Measurements from ENCODE around the gene DISC1.
"Not testable (repeated sequence)": the region's sequence is repeated elsewhere in the genome, so short reads cannot be mapped to it uniquely, and the experiment has no call there.

DISC1 gene

DNA sequence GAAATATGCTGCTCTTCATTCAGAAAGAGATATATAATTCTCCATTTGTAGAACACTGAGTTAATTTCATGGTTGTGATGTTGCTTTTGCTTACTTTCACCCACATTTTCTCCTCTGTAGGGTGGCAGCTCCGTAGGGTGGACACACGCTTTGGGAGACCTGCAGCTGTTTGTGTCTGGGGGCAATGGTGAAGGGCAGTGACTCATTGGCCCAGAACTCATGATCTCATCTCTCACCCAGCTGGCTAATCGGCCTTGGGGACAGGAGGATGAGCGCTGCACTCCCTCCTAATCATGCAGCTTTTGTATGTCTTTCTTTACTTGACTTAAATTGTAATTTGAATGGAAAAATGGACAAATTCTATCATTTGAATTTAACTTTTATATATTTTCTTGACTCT, 9.6 kb downstream of the DISC1 start:
- DNase-seq (ENCODE audit: low read depth): no peak

DNA sequence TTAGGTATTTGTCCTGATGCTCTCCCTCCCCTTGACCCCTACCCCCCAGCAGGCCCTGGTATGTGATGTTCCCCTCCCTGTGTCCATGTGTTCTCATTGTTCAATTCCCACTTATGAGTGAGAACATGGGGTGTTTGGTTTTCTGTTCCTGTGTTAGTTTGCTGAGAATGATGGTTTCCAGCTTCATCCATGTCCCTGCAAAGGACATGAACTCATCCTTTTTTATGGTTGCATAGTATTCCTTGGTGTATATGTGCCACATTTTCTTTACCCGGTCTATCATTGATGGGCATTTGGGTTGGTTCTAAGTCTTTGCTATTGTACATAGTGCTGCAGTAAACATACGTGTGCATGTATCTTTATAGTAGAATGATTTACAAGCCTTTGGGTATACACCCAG, 10.3 kb downstream of the DISC1 start:
- not testable (repeated sequence) for DNase-seq (ENCODE audit: low read depth)

DNA sequence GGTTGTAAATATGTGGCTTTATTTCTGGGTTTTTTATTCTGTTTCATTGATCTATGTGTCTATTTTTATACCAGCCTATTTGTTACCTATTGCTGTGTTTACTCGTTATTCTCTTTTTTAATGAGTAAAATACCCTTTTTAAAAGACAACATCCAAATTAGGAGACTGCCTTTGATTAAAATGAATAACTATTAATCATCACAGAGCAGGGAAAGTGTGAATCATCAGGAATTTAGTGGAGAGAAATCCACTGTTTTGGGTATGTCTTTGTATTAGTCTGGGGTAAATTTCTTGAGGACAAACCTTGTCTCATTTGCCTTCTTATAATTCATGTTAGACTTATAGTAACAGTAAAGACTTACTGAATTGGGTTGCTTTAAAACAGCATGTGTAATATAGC, 12.1 kb downstream of the DISC1 start:
- DNase-seq (ENCODE audit: low read depth): no peak

DNA sequence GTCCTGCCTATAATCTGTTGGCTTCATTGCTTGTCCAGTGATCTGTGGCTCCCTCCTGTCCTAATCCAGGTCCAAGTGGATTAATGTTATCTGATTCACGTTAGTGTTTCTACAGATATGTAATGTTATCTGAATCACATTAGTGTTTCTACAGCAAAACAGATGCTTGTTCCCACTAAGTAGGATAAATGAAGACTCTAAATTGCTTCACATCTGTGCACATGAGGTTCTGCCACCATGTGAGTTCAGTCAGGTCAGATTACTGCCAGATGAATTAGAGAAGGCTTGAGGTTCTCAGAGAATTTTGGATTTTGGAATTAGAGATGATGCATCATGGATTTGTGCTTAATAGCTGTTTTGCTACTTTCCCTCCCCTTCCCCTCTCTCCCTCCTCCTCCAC, 13.2 kb downstream of the DISC1 start:
- DNase-seq (ENCODE audit: low read depth): no peak

DNA sequence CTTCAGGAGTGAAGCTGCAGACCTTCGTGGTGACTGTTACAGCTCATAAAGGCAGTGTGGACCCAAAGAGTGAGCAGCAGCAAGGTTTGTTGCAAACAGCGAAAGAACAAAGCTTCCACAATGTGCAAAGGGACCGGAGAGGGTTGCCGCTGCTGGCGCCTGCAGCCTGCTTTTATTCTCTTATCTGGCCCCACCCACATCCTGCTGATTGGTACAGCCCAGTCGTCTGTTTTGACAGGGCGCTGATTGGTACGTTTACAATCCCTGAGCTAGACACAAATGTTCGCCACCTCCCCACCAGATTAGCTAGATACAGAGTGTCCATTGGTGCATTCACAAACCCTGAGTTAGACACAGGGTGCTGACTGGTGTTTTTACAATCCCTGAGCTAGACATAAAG, 14.9 kb downstream of the DISC1 start:
- DNase-seq (ENCODE audit: low read depth): not testable (repeated sequence)

DNA sequence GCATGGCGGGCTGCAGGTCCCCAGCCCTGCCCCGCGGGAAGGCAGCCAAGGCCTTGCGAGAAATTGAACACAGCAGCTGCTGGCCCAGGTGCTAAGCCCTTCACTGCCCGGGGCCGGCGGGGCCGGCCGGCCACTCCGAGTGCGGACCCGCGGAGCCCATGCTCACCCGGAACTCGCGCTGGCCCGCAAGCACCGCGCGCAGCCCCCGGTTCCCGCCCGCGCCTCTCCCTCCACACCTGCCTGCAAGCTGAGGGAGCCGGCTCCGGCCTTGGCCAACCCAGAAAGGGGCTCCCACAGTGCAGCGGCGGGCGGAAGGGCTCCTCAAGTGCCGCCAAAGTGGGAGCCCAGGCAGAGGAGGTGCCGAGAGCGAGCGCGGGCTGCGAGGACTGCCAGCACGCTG, 15.5 kb downstream of the DISC1 start:
- DNase-seq (ENCODE audit: low read depth): not testable (repeated sequence)

DNA sequence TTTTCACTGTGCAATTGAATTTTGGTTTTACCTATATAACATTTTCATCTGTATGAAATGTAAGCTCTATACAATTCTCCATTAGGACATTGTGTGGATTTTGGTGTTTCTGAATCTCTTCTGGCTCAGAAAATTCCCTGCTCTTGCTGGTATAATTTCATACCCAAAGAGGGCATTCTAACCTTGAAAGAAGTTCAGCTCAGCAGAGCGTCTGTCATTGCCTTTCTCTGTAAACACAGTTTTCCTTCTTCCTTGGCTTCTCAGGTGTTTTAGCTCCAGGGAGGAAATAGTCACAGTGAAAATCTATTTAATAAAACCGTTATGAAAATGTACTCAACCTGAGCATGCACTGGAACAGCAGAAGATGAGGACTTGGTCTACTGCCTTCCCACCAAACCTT, 16.0 kb downstream of the DISC1 start:
- DNase-seq (ENCODE audit: low read depth): no peak

DNA sequence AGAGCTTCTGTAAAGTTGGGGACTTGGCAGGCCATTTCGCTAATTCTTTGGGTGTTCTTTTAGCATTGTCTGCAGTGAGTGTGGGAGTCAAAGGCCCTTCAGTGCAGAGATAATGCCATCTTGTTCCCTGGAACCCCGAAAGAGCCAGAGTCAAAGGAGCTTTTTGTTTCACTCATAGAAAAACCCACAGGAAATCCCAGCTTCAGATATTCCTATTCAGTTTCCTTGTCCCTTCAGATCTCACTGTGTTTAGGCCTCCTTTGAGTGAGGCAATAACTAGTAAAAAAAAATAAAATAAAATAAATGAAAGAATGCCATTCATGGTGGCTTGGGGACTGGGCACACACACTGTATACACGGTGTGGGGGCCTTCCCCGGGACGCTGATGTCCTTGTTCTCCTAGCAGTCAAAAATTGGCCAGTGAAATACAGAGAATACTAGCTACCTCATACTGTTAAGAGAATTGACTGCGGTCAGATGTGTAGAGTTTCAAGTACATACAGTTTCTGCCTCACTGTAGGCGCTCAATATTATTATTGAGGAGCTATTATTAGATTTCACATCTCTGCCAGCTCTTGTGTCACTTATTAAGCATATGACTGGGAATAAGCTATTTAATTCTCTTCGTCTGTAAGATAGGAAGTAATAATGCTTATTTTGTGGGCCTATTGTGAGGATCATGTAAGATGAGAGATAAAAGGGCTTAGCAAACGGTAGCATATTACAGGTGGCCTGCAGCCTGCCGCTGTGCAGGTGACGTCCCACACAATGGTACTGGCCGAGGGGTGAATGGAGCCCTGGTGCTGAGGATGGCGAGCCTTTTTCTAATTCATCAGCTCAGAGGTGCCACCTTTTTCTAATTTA, 16.7 kb downstream of the DISC1 start:
- no peak for DNase-seq (ENCODE audit: low read depth)

DNA sequence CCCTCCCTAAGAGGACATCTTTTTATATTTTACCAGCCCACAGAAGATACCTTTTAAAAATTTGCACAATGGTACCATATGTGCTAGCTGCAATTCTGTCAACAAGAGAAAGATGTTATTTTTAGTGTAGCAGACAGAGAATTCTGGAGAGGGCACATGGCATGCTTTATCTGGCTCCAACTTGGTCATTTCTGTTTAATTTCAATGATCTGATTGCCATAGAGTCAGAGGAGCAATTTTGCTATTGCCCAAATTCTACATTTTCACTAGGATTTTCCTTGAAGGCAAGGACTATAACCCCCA, 17.3 kb downstream of the DISC1 start:
- no peak for DNase-seq (ENCODE audit: low read depth)

DNA sequence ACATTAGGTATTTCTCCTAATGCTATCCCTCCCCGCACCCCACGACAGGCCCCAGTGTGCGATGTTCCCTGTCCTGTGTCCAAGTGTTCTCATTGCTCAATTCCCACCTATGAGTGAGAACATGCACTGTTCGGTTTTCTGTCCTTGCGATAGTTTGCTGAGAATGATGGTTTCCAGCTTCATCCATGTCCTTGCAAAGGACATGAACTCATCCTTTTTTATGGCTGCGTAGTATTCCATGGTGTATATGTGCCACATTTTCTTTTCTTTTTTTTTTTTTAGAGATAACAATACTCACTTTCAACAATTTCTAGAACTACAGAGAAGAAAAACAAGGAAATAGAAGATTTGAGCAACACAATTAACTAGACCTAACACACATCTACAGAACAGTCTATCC, 19.0 kb downstream of the DISC1 start:
- DNase-seq (ENCODE audit: low read depth): not testable (repeated sequence)

DNA sequence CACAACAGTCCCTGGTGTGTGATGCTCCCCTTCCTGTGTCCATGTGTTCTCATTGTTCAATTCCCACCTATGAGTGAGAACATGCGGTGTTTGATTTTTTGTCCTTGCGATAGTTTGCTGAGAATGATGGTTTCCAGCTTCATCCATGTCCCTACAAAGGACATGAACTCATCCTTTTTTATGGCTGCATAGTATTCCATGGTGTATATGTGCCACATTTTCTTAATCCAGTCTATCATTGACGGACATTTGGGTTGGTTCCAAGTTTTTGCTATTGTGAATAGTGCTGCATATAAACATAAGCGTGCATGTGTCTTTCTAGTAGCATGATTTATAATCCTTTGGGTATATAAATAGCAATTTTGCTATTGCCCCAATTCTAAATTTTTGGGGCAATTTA, 19.6 kb downstream of the DISC1 start:
- not testable (repeated sequence) for DNase-seq (ENCODE audit: low read depth)

DNA sequence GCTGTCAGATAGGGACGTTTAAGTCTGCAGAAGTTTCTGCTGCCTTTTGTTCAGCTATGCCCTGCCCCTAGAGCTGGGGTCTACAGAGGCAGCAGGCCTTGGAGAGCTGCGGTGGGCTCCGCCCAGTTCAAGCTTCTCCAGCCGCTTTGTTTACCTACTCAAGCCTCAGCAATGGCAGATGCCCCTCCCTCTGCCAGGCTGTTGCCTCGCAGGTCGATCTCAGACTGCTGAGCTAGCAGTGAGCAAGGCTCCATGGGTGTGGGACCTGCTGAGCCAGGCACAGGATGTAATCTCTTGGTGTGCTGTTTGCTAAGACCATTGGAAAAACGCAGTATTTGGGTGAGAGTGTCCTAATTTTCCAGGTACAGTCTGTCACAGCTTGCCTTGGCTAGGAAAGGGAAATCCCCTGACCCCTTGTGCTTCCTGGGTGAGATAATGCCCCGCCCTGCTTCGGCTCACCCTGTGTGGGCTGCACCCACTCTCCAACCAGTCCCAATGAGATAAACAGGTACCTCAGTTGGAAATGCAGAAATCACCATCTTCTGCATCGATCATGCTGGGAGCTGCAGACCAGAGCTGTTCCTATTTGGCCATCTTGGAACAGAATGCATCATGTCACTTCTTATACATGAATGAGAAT, 25.2 kb downstream of the DISC1 start:
- DNase-seq (ENCODE audit: low read depth): not testable (repeated sequence)

DNA sequence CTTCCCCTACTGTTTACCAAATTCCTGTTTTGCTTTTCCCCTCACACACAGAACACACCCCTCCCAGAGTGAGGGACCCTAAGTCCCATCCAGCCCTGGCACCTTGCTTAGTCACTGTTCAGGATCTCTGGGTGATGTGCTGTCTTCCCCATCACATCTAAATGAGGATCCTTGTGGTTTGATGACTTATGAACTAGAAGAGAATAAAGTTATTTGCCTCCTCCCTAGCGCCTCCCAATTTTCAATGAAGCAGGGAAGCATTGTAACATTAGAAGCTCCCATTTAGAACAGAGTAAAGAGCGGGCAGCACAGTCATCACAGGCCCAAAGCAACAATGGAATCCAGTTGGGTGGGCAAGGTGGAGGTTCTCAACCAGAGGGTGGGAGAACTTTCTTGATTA, 27.0 kb downstream of the DISC1 start:
- no peak for DNase-seq (ENCODE audit: low read depth)

DNA sequence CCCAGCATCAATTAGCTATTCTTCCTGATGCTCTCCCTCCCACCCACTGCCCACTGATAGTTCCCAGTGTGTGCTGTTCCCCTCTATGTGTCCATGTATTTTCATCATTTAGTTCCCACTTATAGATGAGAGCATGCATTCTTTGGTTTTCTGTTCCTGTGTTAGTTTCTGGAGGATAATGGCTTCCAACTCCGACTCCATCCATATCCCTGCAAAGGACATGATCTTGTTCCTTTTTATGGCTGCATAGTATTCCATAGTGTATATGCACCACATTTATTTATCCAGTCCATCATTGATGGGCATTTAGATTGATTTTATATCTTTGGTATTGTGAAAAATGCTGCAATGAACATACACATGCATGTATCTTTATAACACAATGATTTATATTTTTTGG, 30.2 kb downstream of the DISC1 start:
- no peak for DNase-seq (ENCODE audit: low read depth)

DNA sequence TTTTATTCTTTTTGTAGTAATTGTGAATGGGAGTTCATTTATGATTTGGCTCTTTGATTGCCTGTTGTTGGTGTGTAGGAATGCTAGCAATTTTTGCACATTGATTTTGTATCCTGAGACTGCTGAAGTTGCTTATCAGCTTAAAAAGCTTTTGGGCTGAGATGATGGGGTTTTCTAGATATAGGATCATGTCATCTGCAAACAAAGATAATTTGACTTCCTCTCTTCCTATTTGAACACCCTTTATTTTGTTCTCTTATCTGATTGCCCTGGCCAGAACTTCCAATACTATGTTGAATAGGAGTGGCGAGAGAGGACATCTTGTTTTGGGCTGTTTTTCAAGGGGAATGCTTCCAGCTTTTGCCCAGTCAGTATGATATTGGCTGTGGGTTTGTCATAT, 31.6 kb downstream of the DISC1 start:
- not testable (repeated sequence) for DNase-seq (ENCODE audit: low read depth)

DNA sequence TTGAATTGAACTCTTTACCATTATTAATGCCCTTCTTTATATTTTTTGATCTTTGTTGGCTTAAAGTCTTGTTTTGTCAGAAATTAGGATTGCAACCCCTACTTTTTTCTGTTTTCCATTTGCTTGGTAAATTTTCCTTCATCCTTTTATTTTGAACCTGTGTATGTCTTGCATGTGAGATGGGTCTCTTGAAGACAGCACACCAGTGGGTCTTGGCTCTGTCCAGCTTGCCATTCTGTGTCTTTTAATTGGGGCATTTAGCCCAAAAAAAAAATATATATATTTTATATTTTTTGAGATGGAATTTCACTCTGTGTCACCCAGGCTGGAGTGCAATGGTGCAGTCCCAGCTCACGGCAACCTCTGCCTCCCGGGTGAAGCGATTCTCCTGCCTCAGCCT, 33.6 kb downstream of the DISC1 start:
- no peak for DNase-seq (ENCODE audit: low read depth)

DNA sequence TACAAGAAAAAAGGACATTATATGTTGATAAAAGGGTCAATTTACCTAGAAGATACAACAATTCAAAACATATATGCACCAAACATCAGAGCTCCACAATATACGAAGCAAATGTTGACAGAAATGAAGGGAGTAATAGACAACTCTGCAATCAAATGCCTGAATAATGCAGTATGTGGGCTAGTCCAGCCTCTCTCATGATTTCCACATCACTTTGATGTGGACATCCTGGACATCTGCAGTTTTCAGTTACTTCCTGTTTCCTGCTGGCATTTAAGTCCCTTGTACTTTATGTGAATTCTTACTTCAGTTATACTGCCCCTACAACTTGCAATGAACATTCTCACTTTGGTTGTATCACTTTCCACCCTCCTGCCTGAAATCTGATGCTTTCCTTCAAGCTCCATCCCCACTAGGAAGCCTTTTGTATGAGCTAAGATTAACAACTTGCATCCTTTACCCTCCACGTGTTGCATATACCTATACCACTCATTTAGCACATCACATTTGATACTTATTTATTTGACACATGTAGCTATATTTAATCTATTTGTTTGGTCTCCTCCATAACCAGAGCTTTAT, 36.7 kb downstream of the DISC1 start:
- no peak for DNase-seq (ENCODE audit: low read depth)

DNA sequence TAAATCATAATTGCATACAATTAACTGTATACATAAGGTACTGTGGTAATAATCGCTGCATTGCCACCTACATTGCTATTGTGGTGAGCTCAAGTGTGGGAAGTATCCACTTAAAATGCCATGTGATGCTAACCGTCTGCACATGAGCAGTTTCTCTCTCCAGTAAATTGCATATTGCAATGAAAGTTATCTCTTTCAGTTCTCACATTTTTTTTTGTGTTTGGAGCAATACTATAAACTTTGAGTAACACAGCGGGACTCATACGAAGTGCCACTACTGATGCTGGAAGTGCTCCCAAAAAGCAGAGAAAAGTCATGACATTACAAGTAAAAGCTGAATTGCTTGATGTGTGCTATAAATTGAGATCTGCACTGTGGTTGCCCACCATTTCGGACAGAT, 38.5 kb downstream of the DISC1 start:
- DNase-seq (ENCODE audit: low read depth): no peak

DNA sequence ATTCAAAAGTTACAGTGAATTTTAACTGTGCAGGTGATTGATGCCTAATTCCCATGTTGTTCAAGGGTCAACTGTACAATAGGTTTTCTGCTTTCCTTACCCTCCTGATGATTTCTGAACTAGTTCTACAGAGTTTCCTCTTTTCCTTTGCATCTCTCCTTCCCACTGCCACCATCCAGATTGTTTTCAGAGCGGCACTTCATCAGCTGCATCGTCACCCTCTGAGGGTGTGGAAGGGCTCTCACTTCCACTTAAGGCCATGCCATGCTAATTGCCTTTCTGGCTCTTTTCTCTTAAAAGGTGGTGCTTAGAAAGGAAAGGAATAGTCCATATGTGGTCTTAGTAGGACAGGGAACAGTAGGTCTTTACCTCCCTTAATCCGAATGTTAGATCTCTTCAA, 39.1 kb downstream of the DISC1 start:
- no peak for DNase-seq (ENCODE audit: low read depth)

DNA sequence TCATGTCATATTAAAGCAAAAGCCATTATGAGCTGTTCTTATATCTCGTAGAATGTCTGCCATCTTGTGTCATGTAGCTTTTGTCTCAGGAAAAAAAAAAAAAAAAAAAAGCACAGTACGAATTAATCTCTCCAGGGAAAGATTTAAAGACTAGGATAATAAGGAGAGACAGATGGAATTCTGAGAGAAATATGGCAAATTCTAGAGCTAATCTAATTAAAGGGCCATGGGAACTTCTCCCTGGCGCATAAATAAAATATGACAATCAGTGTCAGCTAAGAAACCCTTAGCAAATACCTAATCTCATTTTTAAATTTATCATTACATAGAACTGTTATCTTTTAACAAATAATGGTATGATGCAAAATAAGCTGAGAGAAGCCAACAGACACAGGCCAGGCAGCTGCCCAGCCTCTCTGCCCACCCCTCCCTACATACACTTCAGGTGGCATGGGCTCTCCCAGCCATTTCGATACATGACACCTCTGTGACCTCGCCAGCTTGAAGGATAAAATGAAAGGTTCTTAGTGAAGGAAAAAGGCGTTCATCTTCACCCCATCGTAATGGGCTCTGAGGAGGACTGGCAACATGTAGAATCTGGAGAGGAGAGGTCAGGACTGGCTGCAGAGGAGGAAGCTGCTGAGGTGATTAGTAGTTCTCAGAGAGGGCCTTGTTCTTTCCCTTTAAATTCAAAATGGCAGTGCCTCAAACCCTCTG, 39.8 kb downstream of the DISC1 start:
- no peak for DNase-seq (ENCODE audit: low read depth)

DNA sequence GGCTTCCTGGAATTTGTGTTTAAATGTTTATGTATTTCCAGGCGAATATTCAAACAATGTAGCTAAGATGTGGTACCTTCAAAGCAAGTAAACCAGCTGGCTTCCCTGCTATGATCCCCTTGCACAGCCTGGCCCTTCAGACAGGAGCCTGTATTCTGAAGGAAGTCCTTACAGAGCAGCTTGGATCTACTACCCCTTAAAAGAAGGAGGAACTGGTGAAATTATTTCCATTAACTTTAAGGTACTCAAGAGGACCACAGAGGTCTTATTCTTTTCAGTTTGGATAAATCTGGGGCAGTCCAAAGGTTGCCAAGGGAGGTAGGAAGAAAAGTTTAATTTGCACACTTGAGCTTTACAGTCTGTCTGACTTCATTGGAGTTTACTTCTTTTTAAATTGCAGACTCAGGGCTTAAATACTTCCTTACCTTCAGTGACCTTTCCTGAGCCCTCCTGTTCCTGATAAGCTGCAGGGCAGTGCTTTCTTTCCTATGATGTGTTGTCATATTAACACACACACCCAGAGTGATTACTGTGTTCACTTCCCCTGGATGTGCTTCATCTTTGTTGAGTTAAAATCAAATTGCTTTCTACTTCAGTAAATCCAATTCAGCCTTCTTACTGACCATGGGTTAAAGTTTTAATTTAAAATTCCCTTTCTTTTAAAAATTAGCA, 40.5 kb downstream of the DISC1 start:
- DNase-seq (ENCODE audit: low read depth): no peak

DNA sequence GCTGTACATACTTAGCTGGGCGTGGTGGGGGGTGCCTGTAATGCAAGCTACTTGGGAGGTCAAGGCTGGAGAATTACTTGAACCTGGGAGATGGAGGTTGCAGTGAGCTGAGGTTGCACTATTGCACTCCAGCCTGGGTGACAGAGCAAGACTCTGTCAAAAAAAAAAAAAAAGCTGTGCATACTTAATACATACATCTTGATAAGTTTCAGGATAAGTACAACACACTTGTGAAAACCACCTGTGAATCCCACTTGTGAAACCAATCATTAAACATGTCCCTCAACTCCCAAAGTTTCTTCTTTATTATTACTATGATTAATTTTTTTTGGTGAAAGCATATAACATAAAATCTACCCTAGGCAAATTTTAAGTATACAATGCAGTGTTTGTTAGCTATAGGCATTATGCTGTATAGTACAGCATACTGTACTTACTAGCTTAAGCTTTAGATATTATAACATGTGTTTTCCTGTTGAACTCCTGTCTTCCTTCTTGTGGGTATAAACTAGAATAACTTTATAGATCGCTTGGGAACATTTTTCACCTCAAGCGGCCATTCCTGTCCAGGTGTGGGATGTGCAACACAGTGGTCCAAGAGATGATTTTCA, 41.4 kb downstream of the DISC1 start:
- no peak for DNase-seq (ENCODE audit: low read depth)
